Medulla oblongata (tissue), 1 donor: ENCODE data around the gene ST7L.
"Not testable (repeated sequence)": the region's sequence is repeated elsewhere in the genome, so short reads cannot be mapped to it uniquely, and the experiment has no call there.

Source experiments
- DNase-seq: peaks from one replicate; pipeline ENCODE4 v3.0.0-alpha.2; 2015; ENCODE audit errors: extremely low spot score

Gene ST7L

GRCh38 chr1:112492076-112492475, 126.9 kb downstream of the ST7L start:
- DNase-seq: no peak

- DNase-seq: no peak
These were observed 130.8 kb downstream of the ST7L start for GRCh38 chr1:112488141-112488540.

GRCh38 chr1:112487686-112488085, 131.3 kb downstream of the ST7L start:
- DNase-seq: not testable (repeated sequence)

- not testable (repeated sequence) for DNase-seq
These were observed 132.9 kb downstream of the ST7L start for GRCh38 chr1:112486063-112486462.

- no peak for DNase-seq
These were observed 140.6 kb downstream of the ST7L start for GRCh38 chr1:112478314-112478713.

GRCh38 chr1:112477550-112477949, 141.4 kb downstream of the ST7L start:
- DNase-seq: no peak
